ENCODE results near the gene XPC.
"Not testable (repeated sequence)": the region's sequence is repeated elsewhere in the genome, so short reads cannot be mapped to it uniquely, and the experiment has no call there.

GRCh38 chr3:14226351-14226750 lies 48.0 kb upstream of the XPC start:
- not testable (repeated sequence) for TF ChIP-seq ZNF23 (tag by site-specific recombination; IDR thresholded peaks at IDR 0.05; ENCODE audit: borderline replicate concordance); CTCF (tag by site-specific recombination; IDR thresholded peaks at IDR 0.05)

Data from HEK293 (cell line).